ENCODE results near the gene CSTPP1.

Gene CSTPP1

DNA sequence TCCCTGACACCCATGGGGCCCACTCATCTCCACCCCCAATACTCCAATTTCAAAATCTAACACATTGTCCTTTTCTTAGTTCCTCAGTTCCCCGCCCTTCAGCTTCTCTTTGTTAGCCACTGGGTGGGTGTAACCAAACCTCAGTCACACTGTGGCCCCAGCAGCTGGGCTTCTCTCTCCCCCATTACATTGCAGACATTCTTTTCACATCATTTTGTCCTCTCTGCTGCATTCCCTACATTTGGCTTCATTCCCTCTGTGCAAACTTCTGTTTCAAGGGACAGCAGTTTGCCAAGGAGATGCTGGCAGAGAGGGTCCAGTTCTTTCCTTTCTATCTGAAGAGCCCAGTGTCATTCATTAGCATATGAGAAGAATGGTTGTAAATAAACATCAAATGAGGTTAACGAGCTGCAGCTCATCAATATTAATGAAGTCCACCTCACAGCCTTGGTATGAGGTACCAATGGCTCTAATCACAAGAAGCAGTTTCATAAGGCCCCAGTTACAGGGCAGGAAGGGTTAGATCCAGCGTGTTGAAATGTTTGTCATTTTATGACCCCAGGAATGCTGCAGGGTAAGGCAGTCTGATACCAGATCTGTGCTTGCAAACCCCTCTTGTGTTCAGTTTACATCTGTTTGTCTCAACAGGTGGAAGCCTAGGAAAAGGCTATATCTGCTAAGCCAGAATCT, 167.8 kb downstream of the CSTPP1 start:
- peak; percentile 7 for DNase-seq (ENCODE audit: extremely low read depth, low read depth)

DNA sequence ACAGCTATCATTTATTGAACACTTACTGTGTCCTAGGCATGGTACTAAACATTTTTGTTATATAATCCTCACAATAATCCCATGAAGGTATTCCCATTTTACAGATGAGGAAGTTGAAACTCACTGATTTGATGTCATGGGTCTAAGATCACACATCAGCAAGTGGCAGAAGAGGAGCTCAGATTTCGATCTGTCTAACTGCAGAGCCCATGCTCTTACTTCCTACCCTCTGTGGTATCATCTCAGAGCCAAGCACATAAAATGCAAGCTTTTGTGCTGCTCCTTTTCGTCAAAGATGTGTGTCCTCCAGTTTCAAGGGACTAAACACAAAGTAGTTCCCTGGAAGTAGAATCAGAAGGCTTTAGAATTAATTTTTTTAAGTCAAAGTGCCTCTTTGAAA, 169.0 kb downstream of the CSTPP1 start:
- DNase-seq (ENCODE audit: extremely low read depth, low read depth), result no peak
- TF ChIP-seq CTCF (IDR thresholded peaks at IDR 0.05; ENCODE audit: low read depth, low read length), result no peak

More for the DNA sequence above, 167.8 kb downstream of the CSTPP1 start:
- TF ChIP-seq CTCF (IDR thresholded peaks at IDR 0.05; ENCODE audit: low read depth, low read length), result no peak

- no peak for TF ChIP-seq CTCF (IDR thresholded peaks at IDR 0.05; ENCODE audit: low read depth, low read length)
- DNase-seq (ENCODE audit: extremely low read depth, low read depth), result no peak
These were observed 169.4 kb downstream of the CSTPP1 start for GRCh38 chr11:47105974-47106373.

DNA sequence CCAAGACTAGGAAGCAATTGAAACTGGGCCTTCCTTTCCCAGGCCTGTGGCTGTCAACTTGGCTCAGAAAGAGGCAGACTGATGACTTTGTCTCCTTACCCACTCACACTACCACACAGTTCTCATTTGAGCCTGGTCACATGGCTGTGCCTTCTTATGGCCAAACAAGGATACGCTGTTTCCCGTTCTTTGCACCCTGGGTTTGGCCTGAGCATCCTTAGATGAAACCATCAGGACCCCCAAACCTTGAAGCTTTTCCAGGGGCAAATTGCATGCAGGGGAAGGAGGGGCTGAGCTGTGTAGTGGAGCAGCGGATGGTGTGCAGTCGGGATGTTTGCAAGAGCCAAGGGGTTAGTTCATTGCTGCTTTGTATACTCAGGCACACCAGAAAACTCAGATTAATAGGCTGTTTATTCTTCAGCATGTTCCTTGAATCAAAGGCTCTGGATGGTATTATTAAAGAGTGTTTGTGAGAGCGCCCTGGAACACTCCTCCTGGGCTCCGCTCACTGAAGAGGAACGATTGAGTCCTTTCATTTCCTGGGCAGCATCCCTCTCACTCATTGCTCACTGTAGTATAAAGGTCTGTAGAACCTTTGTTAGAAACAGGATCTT, 170.3 kb downstream of the CSTPP1 start:
- no peak for DNase-seq (ENCODE audit: extremely low read depth, low read depth)
- no peak for TF ChIP-seq CTCF (IDR thresholded peaks at IDR 0.05; ENCODE audit: low read depth, low read length)

- no peak for DNase-seq (ENCODE audit: extremely low read depth, low read depth)
- no peak for TF ChIP-seq CTCF (IDR thresholded peaks at IDR 0.05; ENCODE audit: low read depth, low read length)
These were observed 171.2 kb downstream of the CSTPP1 start for GRCh38 chr11:47107744-47108143.

- TF ChIP-seq CTCF (IDR thresholded peaks at IDR 0.05; ENCODE audit: low read depth, low read length), result no peak
- no peak for DNase-seq (ENCODE audit: extremely low read depth, low read depth)
These were observed 171.7 kb downstream of the CSTPP1 start for GRCh38 chr11:47108214-47108613.

DNA sequence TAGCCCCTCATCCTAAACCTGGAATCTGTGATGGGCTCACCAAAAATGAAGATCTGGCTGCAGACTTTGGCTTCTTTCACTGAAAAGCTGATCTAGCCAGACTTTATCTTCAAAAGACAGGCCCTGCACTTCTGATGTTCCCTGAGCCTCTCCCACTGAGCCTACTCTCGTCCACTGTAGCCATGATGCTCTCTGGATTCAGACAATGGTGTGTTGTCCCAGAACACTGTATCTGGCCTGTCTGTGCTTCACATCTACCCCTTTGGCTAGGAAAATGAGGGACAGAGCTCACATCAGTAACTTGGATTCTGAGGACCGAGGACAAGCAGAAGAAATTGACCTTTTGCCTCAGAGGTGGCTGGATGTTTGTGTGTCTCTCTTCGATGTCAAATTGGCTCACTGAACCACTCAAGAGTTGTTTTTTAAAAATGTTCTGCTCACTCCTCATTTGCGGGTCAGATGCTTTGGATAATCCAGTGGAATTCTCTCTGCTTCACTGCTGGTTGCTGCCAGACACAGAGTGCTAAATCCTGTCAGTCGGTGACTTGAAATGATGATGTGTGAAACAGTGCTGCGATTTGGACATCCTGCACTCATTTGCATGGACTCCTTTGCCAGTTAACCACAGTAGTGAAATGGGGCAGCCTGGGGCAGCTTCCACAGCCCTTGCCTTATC, 172.6 kb downstream of the CSTPP1 start:
- no peak for DNase-seq (ENCODE audit: extremely low read depth, low read depth)
- TF ChIP-seq CTCF (IDR thresholded peaks at IDR 0.05; ENCODE audit: low read depth, low read length), result no peak

All from AG09319 (cell line).